Astrocyte (in vitro differentiated cells and primary cell): ENCODE results near the gene C15orf62.

Experiments
- EZH2 ChIP-seq: IDR thresholded peaks from 2 replicates; pipeline ENCODE4 v1.6.1; 2012; ENCODE audit warnings: mild to moderate bottlenecking, low read length, inconsistent platforms; ENCODE audit not compliant: insufficient read depth
- TF ChIP-seq, protein P1 (sequence below): IDR thresholded peaks from 2 replicates; pipeline ENCODE4 v1.5.1; 2011; ENCODE audit warnings: low read depth, mild to moderate bottlenecking, inconsistent platforms, low read length, moderate library complexity; ENCODE audit not compliant: insufficient read depth

DNA sequence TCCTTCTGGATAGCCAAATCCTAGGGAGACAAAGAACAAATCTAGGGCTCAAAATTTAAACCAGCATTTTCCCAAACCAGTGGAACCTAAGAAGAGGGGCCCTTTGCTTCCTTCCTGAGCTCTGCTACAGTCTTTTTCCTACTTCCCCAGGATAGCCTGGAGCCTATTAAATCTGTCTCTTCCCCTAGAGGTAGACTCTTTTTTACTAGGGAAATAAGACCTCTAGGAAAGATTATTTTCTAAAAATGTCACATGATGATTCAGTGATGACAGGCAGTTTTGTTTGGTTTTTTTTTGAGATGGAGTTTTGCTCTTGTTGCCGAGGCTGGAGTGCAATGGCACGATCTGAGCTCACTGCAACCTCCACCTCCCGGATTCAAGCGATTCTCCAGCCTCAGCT lies 33.2 kb upstream of the C15orf62 start:
- TF ChIP-seq EZH2, result no peak
- TF ChIP-seq, protein P1, sequence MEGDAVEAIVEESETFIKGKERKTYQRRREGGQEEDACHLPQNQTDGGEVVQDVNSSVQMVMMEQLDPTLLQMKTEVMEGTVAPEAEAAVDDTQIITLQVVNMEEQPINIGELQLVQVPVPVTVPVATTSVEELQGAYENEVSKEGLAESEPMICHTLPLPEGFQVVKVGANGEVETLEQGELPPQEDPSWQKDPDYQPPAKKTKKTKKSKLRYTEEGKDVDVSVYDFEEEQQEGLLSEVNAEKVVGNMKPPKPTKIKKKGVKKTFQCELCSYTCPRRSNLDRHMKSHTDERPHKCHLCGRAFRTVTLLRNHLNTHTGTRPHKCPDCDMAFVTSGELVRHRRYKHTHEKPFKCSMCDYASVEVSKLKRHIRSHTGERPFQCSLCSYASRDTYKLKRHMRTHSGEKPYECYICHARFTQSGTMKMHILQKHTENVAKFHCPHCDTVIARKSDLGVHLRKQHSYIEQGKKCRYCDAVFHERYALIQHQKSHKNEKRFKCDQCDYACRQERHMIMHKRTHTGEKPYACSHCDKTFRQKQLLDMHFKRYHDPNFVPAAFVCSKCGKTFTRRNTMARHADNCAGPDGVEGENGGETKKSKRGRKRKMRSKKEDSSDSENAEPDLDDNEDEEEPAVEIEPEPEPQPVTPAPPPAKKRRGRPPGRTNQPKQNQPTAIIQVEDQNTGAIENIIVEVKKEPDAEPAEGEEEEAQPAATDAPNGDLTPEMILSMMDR, result no peak
